GM12872 (cell line): ENCODE results near the gene TGFB2.

Experiments used
- TF ChIP-seq, protein P1 (sequence below): IDR thresholded peaks from 3 replicates; pipeline ENCODE4 v1.5.1; 2011; ENCODE audit warnings: low read depth, mild to moderate bottlenecking, low read length, moderate library complexity; ENCODE audit not compliant: insufficient read depth

The TGFB2 gene

DNA sequence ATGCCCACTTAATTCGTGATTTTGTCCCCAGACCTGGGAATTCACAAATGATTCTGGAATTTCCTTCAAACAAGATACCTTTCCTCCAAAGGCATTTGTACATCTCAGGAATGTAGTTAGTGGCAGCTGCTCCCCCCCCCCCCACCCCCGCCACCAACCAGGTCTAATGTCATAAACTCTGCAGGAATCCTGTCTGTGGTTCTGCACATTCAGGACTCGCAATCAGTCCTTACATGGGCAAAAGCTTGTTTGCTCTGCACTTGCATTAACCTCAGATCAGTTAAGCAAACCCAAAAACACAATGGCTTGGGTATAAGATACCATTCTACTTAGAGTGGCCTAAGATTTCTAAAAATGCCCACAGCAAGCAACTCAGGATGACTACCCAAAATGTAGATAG is 143.8 kb downstream of the TGFB2 start:
- TF ChIP-seq, protein P1, sequence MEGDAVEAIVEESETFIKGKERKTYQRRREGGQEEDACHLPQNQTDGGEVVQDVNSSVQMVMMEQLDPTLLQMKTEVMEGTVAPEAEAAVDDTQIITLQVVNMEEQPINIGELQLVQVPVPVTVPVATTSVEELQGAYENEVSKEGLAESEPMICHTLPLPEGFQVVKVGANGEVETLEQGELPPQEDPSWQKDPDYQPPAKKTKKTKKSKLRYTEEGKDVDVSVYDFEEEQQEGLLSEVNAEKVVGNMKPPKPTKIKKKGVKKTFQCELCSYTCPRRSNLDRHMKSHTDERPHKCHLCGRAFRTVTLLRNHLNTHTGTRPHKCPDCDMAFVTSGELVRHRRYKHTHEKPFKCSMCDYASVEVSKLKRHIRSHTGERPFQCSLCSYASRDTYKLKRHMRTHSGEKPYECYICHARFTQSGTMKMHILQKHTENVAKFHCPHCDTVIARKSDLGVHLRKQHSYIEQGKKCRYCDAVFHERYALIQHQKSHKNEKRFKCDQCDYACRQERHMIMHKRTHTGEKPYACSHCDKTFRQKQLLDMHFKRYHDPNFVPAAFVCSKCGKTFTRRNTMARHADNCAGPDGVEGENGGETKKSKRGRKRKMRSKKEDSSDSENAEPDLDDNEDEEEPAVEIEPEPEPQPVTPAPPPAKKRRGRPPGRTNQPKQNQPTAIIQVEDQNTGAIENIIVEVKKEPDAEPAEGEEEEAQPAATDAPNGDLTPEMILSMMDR: no peak

DNA sequence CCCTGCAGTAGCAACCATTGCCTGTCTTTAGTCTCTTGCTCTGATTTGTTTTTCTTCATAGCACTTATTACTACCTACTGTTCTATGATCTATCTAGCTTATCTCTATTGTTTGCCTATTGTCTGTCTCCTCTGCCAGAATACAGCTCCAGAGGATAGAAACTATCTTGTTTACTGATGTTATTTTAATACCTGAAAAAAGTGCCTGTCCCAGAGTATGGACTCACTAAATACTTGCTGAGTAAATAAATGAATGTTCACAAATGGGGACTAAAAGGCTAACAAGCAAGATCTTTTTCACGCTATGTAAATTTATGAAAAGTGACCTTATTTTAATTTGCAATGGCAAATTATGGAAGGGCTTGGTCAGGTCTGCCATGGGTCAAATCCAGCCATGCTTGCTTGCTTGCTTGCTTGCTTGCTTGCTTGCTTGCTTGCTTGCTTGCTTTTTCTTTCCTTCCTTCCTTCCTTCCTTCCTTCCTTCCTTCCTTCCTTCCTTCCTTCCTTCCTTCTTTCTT is 145.3 kb downstream of the TGFB2 start:
- TF ChIP-seq, protein P1: no peak

DNA sequence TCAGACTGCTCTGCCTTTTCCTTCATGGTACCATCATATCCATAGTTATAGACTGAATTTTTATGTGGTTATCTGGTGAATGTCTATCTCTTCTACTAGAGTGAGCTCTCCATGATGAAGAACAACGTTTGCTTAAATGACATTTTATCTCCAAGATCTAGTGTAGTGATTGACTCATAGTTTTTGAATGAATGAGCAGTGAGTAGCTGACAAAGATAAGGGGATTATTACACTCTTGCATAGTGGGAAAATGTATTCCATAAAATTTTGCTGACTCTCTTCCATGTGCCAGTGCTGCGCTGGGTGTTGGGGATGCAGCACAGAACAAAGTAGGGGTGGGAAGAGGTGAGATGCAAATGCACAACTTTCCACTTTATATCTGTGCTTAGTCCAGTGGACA is 147.7 kb downstream of the TGFB2 start:
- TF ChIP-seq, protein P1: no peak

- TF ChIP-seq, protein P1: no peak
Observed at GRCh38 chr1:218493986-218494385, 148.8 kb downstream of the TGFB2 start.
